GOT3 (cell line): ENCODE results near the gene ARPC1A.
"Not testable (repeated sequence)": the region's sequence is repeated elsewhere in the genome, so short reads cannot be mapped to it uniquely, and the experiment has no call there.

Source experiments
- DNase-seq: peaks from one replicate; lab custom pipeline; 2025; ENCODE audit warnings: mixed read lengths; lab: John Stamatoyannopoulos, UW

The ARPC1A gene

GRCh38 chr7:99410635-99411034 lies 84.9 kb downstream of the ARPC1A start:
- no peak for DNase-seq

- not testable (repeated sequence) for DNase-seq
Observed at GRCh38 chr7:99415513-99416127, 89.9 kb downstream of the ARPC1A start.
